Measurements from ENCODE around the gene ARHGEF9.

The ARHGEF9 gene

GRCh38 chrX:63768760-63769159 is 16.3 kb downstream of the ARHGEF9 start:
- H3K27ac ChIP-seq (ENCODE audit: low read depth, low read length): no peak overlapping the region
- no peak overlapping the region for H3K9ac ChIP-seq (ENCODE audit: low read length)
- H3K9me2 ChIP-seq (replicated peaks; ENCODE audit: insufficient read depth, low read length): no peaks in the 10 kb centered on the region
- no peaks in the 10 kb centered on the region for H3K27me3 ChIP-seq (ENCODE audit: low read length)
- H3K36me3 ChIP-seq (ENCODE audit: low read length): no peaks in the 10 kb centered on the region
- H2AFZ ChIP-seq (ENCODE audit: low read depth, low read length, severe bottlenecking): no peak overlapping the region
- no peak overlapping the region for H3K4me2 ChIP-seq (ENCODE audit: low read depth, low read length, poor library complexity, severe bottlenecking)
- H3F3A ChIP-seq (ENCODE audit: insufficient read depth): no peaks in the 10 kb centered on the region
- H3K79me2 ChIP-seq (ENCODE audit: insufficient read depth, low read length): no peaks in the 10 kb centered on the region
- no peak overlapping the region for H3K4me3 ChIP-seq (ENCODE audit: insufficient read depth, low read length, poor library complexity, severe bottlenecking)
- H4K20me1 ChIP-seq (ENCODE audit: low read depth, low read length): no peaks in the 10 kb centered on the region
- H3K9me3 ChIP-seq (ENCODE audit: insufficient read depth, low read length): no peaks in the 10 kb centered on the region
- no peak for TF ChIP-seq EZH2phosphoT487 (conservative IDR thresholded peaks at IDR 0.05; ENCODE audit: low read length)
- no peak for TF ChIP-seq CTCF (IDR thresholded peaks at IDR 0.05; ENCODE audit: insufficient read depth, low read length, poor library complexity, severe bottlenecking)

- H4K20me1 ChIP-seq (ENCODE audit: low read depth, low read length): no peaks in the 10 kb centered on the region
- no peak overlapping the region for H3K4me3 ChIP-seq (ENCODE audit: insufficient read depth, low read length, poor library complexity, severe bottlenecking)
- H3K4me2 ChIP-seq (ENCODE audit: low read depth, low read length, poor library complexity, severe bottlenecking): no peak overlapping the region
- no peaks in the 10 kb centered on the region for H3K9me3 ChIP-seq (ENCODE audit: insufficient read depth, low read length)
- no peaks in the 10 kb centered on the region for H3K36me3 ChIP-seq (ENCODE audit: low read length)
- no peaks in the 10 kb centered on the region for H3K79me2 ChIP-seq (ENCODE audit: insufficient read depth, low read length)
- H3K27me3 ChIP-seq (ENCODE audit: low read length): no peaks in the 10 kb centered on the region
- no peaks in the 10 kb centered on the region for H3F3A ChIP-seq (ENCODE audit: insufficient read depth)
- no peak for TF ChIP-seq EZH2phosphoT487 (conservative IDR thresholded peaks at IDR 0.05; ENCODE audit: low read length)
- no peak for TF ChIP-seq CTCF (IDR thresholded peaks at IDR 0.05; ENCODE audit: insufficient read depth, low read length, poor library complexity, severe bottlenecking)
- H2AFZ ChIP-seq (ENCODE audit: low read depth, low read length, severe bottlenecking): no peak overlapping the region
- no peaks in the 10 kb centered on the region for H3K9me2 ChIP-seq (replicated peaks; ENCODE audit: insufficient read depth, low read length)
- H3K9ac ChIP-seq (ENCODE audit: low read length): no peak overlapping the region
- H3K27ac ChIP-seq (ENCODE audit: low read depth, low read length): no peak overlapping the region
These were observed 19.3 kb downstream of the ARHGEF9 start for GRCh38 chrX:63765712-63766111.

GRCh38 chrX:63764946-63765345 is 20.1 kb downstream of the ARHGEF9 start:
- H3K9ac ChIP-seq (ENCODE audit: low read length): no peak overlapping the region
- no peaks in the 10 kb centered on the region for H3K27me3 ChIP-seq (ENCODE audit: low read length)
- no peaks in the 10 kb centered on the region for H3F3A ChIP-seq (ENCODE audit: insufficient read depth)
- H2AFZ ChIP-seq (ENCODE audit: low read depth, low read length, severe bottlenecking): no peak overlapping the region
- H3K27ac ChIP-seq (ENCODE audit: low read depth, low read length): no peak overlapping the region
- no peaks in the 10 kb centered on the region for H3K36me3 ChIP-seq (ENCODE audit: low read length)
- TF ChIP-seq EZH2phosphoT487 (conservative IDR thresholded peaks at IDR 0.05; ENCODE audit: low read length): no peak
- no peak for TF ChIP-seq CTCF (IDR thresholded peaks at IDR 0.05; ENCODE audit: insufficient read depth, low read length, poor library complexity, severe bottlenecking)
- no peaks in the 10 kb centered on the region for H4K20me1 ChIP-seq (ENCODE audit: low read depth, low read length)
- H3K9me3 ChIP-seq (ENCODE audit: insufficient read depth, low read length): no peaks in the 10 kb centered on the region
- H3K4me3 ChIP-seq (ENCODE audit: insufficient read depth, low read length, poor library complexity, severe bottlenecking): no peak overlapping the region
- no peaks in the 10 kb centered on the region for H3K9me2 ChIP-seq (replicated peaks; ENCODE audit: insufficient read depth, low read length)
- no peak overlapping the region for H3K4me2 ChIP-seq (ENCODE audit: low read depth, low read length, poor library complexity, severe bottlenecking)
- no peaks in the 10 kb centered on the region for H3K79me2 ChIP-seq (ENCODE audit: insufficient read depth, low read length)
